Kidney (tissue), 14 donors: ENCODE results near the gene RBM19. TPM values are rescaled to one million over a fixed set of nuclear protein-coding genes. Genes with fewer than 3 reads are reported as not detected.

ENCODE experiments used
- DNase-seq, 5 donors: peaks; one replicate each; pipeline ENCODE4 v3.0.0-alpha.2; 2013 to 2020
- FAIRE-seq: peaks from 2 replicates; lab custom pipeline; 2012; peaks lifted over from hg19 to GRCh38; lab: Jason Lieb, UNC
- H3K27ac ChIP-seq, 2 donors: one replicate each; pipeline ENCODE4 v1.7.0; 2013; ENCODE audit warnings: low read depth in 2 of 2, low read length in 2 of 2, inconsistent platforms in 1 of 2
- H3K27me3 ChIP-seq: one replicate; pipeline ENCODE4 v1.7.1; 2013; ENCODE audit warnings: low read length, inconsistent platforms; ENCODE audit not compliant: control insufficient read depth, insufficient read depth
- H3K36me3 ChIP-seq, 3 donors: one replicate each; pipeline versions ENCODE4 v1.7.0 to v1.7.1; 2013; ENCODE audit warnings: low read length in 3 of 3, control low read depth in 1 of 3, inconsistent platforms in 1 of 3; ENCODE audit not compliant: insufficient read depth in 3 of 3, control insufficient read depth in 2 of 3
- H3K4me1 ChIP-seq, 3 donors: one replicate each; pipeline versions ENCODE4 v1.7.0 to v1.7.1; 2013; ENCODE audit warnings: low read length in 3 of 3, inconsistent platforms in 1 of 3, low read depth in 1 of 3; ENCODE audit not compliant: control insufficient read depth in 2 of 3, insufficient read depth in 2 of 3
- H3K4me3 ChIP-seq, 3 donors: one replicate each; pipeline versions ENCODE4 v1.7.0 to v1.8.1; 2013; ENCODE audit warnings: low read length in 3 of 3, control low read depth in 1 of 3, inconsistent platforms in 1 of 3
- H3K9ac ChIP-seq, 3 donors: one replicate each; pipeline versions ENCODE4 v1.7.0 to v1.7.1; 2013; ENCODE audit warnings: low read length in 3 of 3, control low read depth in 1 of 3, inconsistent platforms in 1 of 3
- H3K9me3 ChIP-seq, 3 donors: one replicate each; pipeline versions ENCODE4 v1.7.0 to v1.7.1; 2013; ENCODE audit warnings: low read length in 3 of 3, control low read depth in 1 of 3, inconsistent platforms in 1 of 3; ENCODE audit not compliant: control insufficient read depth in 2 of 3, insufficient read depth in 1 of 3
- CTCF ChIP-seq: IDR thresholded peaks from 3 replicates; pipeline ENCODE4 v1.5.1; 2012; ENCODE audit warnings: mild to moderate bottlenecking, moderate library complexity, borderline replicate concordance; ENCODE audit not compliant: insufficient read depth; ENCODE audit errors: extremely low read depth
- intact Hi-C: fragments of 100-400 bp; cut with DNase I; formaldehyde crosslinking; loops from one replicate; pipeline ENCODE4 v1.11.1; 2022
- polyA plus RNA-seq: library from polyadenylated mRNA; stranded (reverse); fragments of 350-450 nt; fragmentation: Illumina TruSeq; extraction: RNeasy Lipid Tissue Mini Kit (QIAGEN cat#74804); gene quantifications from one replicate; pipeline ENCODE4 v1.2.3, GENCODE V29; 2014; ENCODE audit warnings: low read depth, low replicate concordance; ENCODE audit not compliant: insufficient read depth
- total RNA-seq: library from RNA; stranded (reverse); fragmentation: NEBNext Ultra II Directional; extraction: Animal tissue kit (Norgen Biotek cat#: 25700); gene quantifications from one replicate; pipeline ENCODE4 v1.2.1, GENCODE V29; 2021
- donor health status: control.
- donor health status: control.
- donor health status: control.
- donor health status: control.
- donor health status: control.
- donor health status: DM: yes; HTN: yes; CAD: no.
- donor health status: Normal renal cell carcinoma (clear cell type).

Gene RBM19
- total and polyA plus RNA-seq, 2 donors from 2014 or later, result 12.3 to 34.7 TPM

- no peak for FAIRE-seq
Observed at GRCh38 chr12:113793250-113793649, 172.9 kb downstream of the RBM19 start.

GRCh38 chr12:113792450-113792849 lies 173.7 kb downstream of the RBM19 start:
- no peak for DNase-seq
- no peak for FAIRE-seq
- Histone ChIP-seq H3K4me1 (no peaks in the 10 kb centered on the region), H3K4me3 (no peak overlapping the region), H3K27ac (no peak overlapping the region), H3K27me3 (no peaks in the 10 kb centered on the region), H3K36me3 (no peaks in the 10 kb centered on the region), H3K9ac (no peak overlapping the region), H3K9me3 (no peaks in the 10 kb centered on the region)
- intact Hi-C loops, result no loop called here
- TF ChIP-seq CTCF, result no peak

More at GRCh38 chr12:113793250-113793649, 172.9 kb downstream of the RBM19 start:
- no peak overlapping the region for H3K4me3 ChIP-seq
- no peak for DNase-seq
- H3K27me3 ChIP-seq, result no peaks in the 10 kb centered on the region
- H3K4me1 ChIP-seq, result no peaks in the 10 kb centered on the region
- no peaks in the 10 kb centered on the region for H3K36me3 ChIP-seq
- intact Hi-C loops, result no loop called here
- no peak overlapping the region for H3K27ac ChIP-seq
- H3K9me3 ChIP-seq, result no peaks in the 10 kb centered on the region
- no peak for TF ChIP-seq CTCF
- no peak overlapping the region for H3K9ac ChIP-seq

DNA sequence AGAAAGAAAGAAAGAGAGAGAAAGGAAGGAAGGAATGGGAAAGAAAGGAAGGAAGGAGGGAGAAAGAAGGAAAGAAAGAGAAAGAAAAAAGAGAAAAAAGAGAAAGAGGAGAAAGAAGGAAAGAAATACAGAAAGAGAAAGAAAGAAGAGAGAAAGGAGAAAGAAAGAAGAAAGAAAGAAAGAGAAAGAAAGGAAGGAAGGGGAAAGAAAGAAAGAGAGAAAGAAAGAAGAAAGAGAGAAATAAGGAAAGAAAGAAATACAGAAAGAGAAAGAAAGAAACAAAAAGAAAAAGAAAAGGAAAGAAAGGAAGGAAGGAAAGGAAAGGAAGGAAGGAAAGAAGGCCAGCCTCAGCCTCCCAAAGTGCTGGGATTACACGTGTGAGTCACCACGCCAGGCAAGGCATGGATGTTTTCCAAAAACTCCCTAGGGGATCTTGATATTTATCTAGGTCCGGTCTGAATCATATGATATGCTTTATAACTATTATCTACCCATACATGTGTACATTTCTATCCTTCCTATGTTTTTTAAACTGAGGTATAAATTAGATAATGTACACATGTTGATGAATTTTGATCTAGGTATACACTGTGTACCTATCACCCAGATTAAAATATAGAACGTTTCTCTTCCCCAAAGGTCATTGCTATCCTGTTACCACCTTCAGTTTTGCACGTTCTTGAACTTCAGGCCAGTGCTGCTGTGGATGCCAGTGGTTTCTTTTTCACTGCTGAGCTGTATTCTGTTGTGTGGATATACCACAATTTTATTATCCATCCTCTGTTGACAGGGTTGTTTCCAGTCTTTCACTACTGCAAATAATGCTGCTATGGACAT lies 177.9 kb downstream of the RBM19 start:
- Histone ChIP-seq H3K27ac (no peak overlapping the region), H3K27me3 (no peaks in the 10 kb centered on the region), H3K4me1 (no peaks in the 10 kb centered on the region), H3K9me3 (peaks cover 0 to 3% (median 0%) of the 10 kb centered on the region in 3 donors), H3K36me3 (no peaks in the 10 kb centered on the region), H3K4me3 (no peak overlapping the region), H3K9ac (no peak overlapping the region)
- FAIRE-seq (no peak), DNase-seq (no peak)
- intact Hi-C loops, result no loop called here
- TF ChIP-seq CTCF, result no peak
